ENCODE results near the gene DDAH1.

GRCh38 chr1:85289207-85289847 lies 175.6 kb downstream of the DDAH1 start:
- TF ChIP-seq CTCF (IDR thresholded peaks at IDR 0.05) = no peak
- no peak for TF ChIP-seq POLR2A (IDR thresholded peaks at IDR 0.05)

All from uterus (tissue), 2 donors.